NCI-H446 treated with DMSO at 0.1 percent for 48 hours (cell line): ENCODE results near the gene CRYGB.
"Not testable (repeated sequence)": the region's sequence is repeated elsewhere in the genome, so short reads cannot be mapped to it uniquely, and the experiment has no call there.

Source experiments
- DNase-seq: peaks from one replicate; lab custom pipeline; 2025; lab: John Stamatoyannopoulos, UW

The CRYGB gene

GRCh38 chr2:208112969-208113368 is 33.0 kb downstream of the CRYGB start:
- no peak for DNase-seq

GRCh38 chr2:208112273-208112745 is 33.6 kb downstream of the CRYGB start:
- not testable (repeated sequence) for DNase-seq

GRCh38 chr2:208103616-208104015 is 42.3 kb downstream of the CRYGB start:
- no peak for DNase-seq

GRCh38 chr2:208101716-208102631 is 44.0 kb downstream of the CRYGB start:
- no peak for DNase-seq

- no peak for DNase-seq
These were observed 46.1 kb downstream of the CRYGB start for GRCh38 chr2:208099682-208100470.

- not testable (repeated sequence) for DNase-seq
These were observed 47.3 kb downstream of the CRYGB start for GRCh38 chr2:208098701-208099100.

- no peak for DNase-seq
These were observed 47.7 kb downstream of the CRYGB start for GRCh38 chr2:208098267-208098666.

- DNase-seq, result no peak
These were observed 48.2 kb downstream of the CRYGB start for GRCh38 chr2:208097801-208098200.

- DNase-seq, result no peak
These were observed 48.6 kb downstream of the CRYGB start for GRCh38 chr2:208097313-208097712.

- DNase-seq, result no peak
These were observed 49.9 kb downstream of the CRYGB start for GRCh38 chr2:208096080-208096479.

GRCh38 chr2:208093128-208093527 is 52.8 kb downstream of the CRYGB start:
- no peak for DNase-seq
